HG03342 (cell line): Measurements from ENCODE around the gene FBXO15.

Source experiments
- ATAC-seq: cut with Tn5 transposase; IDR thresholded peaks from one replicate; pipeline ENCODE4 v1.9.1; 2021; ENCODE audit warnings: mild to moderate bottlenecking, moderate library complexity; ENCODE audit not compliant: unreplicated experiment

Gene FBXO15

DNA sequence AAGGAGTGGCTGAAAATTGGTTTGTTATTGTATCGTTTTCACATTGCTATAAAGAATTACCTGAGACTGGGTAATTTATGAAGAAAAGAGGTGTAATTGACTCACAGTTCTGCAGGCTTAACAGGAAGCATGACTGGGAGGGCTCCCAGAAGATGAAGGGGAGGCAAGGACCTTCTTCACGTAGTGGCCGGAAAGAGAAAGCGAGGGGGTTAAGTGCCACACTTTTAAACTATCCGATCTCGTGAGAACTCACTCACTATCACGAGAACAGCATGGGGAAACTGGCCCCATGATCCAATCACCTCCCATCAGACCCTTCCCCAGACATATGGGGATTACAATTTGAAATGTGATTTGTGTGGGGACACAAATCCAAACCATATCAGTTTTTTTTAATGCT is 81.6 kb downstream of the FBXO15 start:
- ATAC-seq = no peak

DNA sequence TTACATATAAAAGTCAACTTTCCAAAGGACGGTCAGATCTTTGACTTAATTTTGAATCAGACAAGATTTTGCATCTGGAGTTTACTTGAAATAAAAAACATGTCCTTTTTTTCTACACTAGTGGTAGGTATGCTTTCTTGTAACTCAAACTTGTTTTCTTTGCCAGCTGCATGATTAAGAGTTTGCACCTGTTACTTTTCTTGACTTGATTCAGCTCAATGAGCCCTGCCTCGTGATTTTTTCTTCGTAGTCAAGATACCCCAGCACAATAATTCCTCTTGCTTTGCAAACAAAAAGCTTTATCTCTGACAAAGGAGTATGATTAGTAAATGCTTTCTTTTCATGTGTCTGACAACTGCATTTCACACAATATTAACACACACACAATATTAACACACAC is 82.3 kb downstream of the FBXO15 start:
- no peak for ATAC-seq

DNA sequence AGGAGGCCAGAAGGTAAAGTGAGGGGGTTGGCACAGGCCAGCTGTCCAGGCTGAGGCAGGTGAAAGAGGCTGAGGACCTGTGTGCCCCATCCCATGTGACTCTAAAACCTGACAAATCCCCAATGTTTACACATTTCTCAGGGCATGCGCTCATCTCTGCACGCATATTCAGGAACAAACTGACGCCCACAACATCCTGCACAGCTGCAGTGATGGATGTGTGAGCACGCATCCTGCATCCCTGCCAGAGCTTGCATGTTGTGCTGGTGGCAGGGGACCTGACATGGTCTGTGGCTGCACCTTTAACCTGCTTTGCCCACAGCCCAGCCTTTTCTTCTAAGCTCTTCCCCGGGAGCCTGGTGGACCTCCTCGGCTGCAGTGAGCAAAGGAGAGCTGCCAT is 83.1 kb downstream of the FBXO15 start:
- no peak for ATAC-seq

DNA sequence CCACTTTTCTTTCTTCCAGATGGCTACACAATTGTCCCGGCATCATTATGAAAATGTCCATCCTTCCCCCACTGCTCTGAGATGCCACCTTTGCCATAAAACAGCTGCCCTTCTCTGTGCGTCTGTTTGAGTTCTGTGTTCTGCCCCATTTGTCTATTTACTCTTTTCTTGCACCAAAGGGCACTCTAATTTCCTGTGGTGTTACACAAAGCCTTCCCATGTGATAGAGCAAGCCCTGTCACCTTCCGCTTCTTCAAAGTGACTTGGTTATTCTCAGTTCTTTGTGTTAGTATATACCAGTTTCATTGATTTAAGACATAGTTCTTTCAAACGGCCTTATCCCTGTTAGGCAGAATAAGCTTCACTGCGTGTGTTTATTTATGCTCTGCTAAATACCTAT is 84.1 kb downstream of the FBXO15 start:
- no peak for ATAC-seq

DNA sequence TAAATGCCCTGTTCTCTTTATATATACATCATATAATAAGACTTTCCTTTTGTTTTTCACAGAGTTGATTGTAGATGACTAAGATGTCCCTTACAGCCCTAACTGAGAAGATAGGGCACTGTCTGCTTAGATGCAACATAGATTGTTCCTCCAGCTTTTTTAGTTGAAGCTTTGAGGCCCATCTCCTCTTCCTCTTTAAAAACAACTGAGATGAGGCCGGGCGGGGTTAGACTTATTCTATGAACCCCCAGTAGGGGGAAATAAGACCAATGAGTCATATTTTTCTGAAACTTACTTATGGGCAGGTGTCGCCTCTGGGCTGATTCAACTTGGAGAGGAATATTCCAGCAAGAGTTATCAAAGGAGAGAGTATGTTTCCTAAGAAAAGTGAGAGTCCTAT is 84.6 kb downstream of the FBXO15 start:
- peak; percentile 77 for ATAC-seq

DNA sequence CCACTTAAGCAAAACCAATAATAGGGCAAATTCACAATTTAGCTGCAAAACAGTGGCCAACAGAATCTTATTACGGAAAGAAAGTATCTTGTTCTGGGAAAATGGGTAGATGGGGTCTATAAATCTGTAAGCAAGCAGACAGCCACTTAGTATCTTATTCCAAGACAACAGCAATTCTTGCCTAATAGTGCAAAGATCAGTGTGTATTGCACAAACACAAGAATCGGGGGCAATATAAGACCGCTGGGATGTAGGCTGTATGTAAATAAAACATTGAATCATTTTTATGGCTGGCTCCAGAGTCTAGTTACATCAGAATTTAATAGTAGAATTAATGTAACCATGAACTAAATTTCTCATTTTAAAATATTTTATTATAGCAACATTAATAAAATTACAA is 85.6 kb downstream of the FBXO15 start:
- no peak for ATAC-seq

DNA sequence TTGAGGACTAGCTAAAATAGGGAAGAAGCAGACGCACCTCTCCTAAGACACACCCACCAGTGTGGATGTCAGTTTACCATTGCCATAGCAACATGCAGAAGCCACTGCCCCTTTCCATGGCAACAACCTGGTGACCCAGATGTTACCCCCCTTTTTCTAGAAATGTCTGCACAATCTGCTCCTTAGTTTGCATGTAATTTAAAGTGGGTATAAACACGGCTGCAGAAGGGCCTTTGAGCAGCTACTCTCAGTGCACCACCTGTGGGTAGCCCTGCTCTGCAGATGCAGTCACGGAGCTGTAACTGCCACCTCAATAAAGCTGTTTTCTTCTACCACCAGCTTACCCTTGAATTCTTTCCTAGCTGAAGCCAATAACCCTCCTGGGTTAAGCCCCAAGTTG is 87.1 kb downstream of the FBXO15 start:
- ATAC-seq = no peak

DNA sequence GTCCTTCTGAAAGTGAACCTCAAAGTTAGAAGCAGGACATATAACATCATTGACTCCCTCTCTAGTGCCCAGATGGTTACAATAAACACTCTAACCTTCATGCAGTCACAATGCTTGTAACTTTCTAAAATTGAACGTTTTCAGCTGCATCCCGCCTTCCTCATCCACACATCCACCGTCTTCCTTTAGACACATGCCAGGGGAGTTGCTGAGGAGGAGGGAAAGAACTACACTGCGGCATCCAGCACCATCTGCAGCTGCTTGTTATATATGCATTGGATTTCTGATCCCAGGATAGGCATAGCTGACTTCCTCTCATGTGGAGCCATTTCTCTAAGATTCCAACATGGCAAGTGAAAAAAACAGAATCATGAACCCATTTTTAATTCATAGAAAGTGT is 96.8 kb downstream of the FBXO15 start:
- ATAC-seq = no peak

DNA sequence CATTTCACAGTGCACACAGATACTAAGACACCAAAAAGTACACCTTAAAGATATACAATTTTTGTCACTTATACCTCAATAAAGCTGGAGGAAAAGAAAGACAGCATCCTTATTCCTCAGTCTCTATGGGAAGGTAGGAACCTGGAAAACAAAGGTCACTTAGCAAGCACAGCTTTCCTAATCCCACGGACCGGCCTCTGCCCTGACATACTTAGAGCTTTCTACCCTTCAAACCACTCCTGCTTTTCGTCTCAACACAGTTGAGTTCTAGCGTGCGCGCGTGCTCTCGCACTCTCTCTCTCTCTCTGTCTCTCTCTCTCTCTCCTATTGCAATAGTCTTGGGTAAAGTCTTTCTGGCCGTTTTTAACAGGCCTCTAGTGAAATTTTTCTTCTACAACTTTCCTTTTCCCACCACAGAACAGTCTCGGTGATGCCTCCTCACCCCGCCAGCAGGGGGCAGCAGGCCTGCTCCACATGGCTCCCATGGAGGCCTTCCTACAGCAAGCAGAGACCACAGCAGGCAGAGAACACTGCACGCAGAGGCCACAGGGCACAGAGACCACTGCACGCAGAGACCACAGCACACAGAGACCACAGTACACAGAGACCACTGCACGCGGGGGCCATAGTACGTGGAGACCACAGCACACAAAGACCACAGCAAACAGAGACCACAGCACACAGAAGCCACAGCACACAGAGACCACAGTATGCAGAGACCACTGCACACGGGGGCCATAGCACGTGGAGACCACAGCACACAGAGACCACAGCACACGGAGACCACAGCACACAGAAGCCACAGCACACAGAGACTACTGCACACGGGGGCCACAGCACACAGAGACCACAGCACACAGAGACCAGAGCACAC is 106.9 kb downstream of the FBXO15 start:
- ATAC-seq = peak; percentile 89

DNA sequence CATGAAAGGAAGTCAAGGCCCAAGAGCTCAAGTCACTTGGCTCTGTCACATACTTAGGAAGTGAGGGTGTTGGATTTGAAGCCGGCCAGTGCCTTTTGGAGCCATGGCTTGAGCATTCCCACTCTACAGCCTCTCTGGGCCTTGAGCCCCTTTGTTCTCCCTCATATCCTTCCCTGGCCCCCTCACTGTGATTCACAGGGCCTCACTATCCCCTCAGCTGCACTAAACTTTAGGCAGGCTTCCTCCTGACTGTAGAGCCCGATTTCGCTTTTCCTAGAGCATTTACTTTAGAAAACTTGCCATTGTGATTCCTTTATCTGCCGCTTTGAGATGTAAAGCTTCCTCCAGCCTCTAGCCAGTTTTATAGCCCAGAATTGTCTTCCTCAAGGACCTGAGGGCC is 107.6 kb downstream of the FBXO15 start:
- no peak for ATAC-seq

DNA sequence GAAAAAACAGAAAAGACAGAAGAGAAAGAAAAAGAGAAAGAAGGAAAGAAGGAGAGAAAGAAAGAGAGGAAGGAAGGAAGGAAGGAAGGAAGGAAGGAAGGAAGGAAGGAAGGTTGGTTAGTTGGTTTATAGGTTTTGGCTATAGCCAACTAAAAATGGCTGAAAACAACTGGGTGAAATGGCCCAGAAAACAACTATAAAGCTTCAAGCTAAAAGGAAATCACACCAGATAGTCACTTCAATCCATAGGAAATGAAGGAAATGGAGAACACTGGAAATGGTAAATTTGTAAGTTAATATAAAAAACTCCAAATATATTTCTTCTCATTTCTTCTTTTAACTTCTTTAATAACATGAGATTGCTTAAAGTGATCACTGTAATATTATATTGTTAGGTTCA is 118.5 kb downstream of the FBXO15 start:
- ATAC-seq = no peak
